GM18520 (cell line): ENCODE results near the gene SRRM2.

ENCODE experiments used
- ATAC-seq: cut with Tn5 transposase; IDR thresholded peaks from one replicate; pipeline ENCODE4 v1.9.1; 2021; ENCODE audit not compliant: unreplicated experiment

The SRRM2 gene

DNA sequence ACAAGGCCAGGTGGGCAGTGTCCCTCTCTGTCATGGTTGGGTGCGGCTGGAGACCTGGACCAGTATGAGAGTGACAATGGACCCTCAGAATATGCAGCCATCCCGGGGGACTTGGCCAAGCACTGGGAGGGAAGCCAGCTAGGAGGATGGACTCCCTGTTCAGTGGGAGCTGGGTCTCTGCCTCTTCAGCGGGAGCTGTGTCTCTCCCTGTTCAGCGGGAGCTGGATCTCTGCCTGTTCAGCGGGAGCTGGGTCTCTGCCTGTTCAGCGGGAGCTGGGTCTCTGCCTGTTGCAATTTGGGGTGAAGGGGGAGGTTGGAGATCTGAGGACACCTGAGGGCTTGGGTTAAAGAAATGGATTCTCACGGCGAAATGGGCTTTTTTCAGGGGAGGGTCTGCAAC lies 38.7 kb downstream of the SRRM2 start:
- no peak for ATAC-seq

GRCh38 chr16:2792940-2793339 lies 40.5 kb downstream of the SRRM2 start:
- ATAC-seq: no peak

DNA sequence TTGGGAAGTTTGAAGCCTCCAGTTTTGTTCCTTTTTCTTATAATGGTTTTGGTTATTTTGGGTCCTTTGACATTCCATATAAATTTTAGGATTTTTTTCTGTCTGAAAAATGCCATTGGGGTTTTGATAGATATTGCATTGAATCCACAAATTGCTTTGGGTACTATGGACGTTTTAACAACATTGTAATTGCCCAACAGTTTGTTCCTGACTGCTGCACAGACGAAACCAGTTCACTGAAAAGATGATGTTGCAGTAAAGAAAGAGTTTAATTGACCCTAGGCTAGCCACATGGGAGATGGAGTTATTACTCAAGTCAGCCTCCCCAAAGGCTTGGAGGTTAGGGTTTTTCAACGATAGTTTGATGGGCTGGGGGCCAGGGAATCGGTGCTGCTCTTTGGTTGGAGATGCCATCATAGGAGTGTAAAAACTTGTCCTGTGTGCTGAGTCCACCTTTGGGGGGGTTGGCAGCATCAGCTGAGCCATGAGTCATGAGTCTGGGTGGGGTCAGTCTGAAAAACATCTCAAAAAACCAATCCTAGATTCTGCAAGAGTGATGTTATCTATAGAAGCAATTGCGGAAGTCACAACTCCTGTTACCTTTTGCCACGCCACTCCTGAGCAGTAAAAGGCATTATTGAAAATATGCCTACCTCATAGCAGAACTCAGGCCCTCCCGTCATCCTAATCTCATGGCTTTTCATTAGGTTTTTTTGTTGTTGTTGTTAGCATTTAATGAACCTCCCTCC lies 43.1 kb downstream of the SRRM2 start:
- ATAC-seq: no peak

- ATAC-seq: no peak
Measured at GRCh38 chr16:2798723-2799204, 46.3 kb downstream of the SRRM2 start.

GRCh38 chr16:2799205-2799858 lies 46.9 kb downstream of the SRRM2 start:
- no peak for ATAC-seq

GRCh38 chr16:2799859-2800226 lies 47.4 kb downstream of the SRRM2 start:
- ATAC-seq: no peak

DNA sequence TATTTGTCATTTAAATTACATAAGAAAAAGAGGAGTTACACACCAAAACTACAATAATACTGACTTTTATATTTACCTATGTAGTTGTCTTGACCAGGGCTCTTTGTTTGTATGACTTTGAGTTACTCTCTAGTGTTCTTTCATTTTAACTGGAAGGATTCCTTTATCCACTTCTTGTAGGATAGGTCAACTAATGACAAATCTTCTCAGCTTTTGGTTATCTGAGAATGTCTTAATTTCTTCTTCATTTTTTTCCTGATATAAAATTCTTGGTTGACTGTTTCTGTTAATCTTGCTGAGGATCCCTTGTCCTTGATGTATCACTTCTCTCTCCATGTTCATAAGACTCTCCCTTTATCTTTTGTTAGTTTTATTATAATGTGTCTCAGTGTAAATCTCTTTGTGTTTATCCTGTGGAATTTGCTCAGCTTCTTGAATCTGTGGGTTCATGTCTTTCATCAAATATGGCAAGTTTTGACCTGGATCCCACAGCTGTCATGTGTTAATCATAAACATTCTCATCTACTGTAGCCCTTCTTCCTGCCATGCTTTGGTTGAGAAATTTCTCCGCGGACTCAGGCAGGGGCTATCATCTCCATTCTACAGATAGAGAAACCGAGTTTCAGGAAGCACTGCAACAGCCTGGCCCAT lies 51.2 kb downstream of the SRRM2 start:
- no peak for ATAC-seq

- no peak for ATAC-seq
Measured at GRCh38 chr16:2804728-2805127, 52.3 kb downstream of the SRRM2 start.

- ATAC-seq: no peak
Measured at GRCh38 chr16:2806286-2806685, 53.8 kb downstream of the SRRM2 start.

DNA sequence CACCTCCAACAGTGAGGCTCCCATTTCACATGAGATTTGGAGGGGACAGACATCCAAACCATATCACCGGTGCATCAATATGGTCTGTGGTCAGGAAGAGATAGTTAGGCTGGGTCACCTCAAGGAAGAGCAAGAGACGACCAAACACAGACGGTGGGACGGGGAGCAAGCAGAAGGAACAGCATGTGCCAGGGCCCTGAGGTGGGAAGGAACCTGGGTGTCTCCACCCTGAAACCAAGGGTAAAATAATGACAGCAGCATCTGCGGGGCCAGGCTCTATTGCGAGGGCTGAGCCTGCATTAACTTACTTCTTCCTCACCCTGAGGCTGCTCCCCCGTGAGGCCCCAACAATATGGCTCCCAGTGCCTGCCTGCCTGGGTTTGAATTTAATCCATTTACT lies 55.7 kb downstream of the SRRM2 start:
- ATAC-seq: no peak

- ATAC-seq: no peak
Measured at GRCh38 chr16:2809149-2809760, 56.8 kb downstream of the SRRM2 start.

- ATAC-seq: no peak
Measured at GRCh38 chr16:2810651-2811050, 58.2 kb downstream of the SRRM2 start.

- no peak for ATAC-seq
Measured at GRCh38 chr16:2811703-2812471, 59.4 kb downstream of the SRRM2 start.

- ATAC-seq: no peak
Measured at GRCh38 chr16:2813771-2814221, 61.4 kb downstream of the SRRM2 start.

- ATAC-seq: no peak
Measured at GRCh38 chr16:2814551-2815298, 62.3 kb downstream of the SRRM2 start.

DNA sequence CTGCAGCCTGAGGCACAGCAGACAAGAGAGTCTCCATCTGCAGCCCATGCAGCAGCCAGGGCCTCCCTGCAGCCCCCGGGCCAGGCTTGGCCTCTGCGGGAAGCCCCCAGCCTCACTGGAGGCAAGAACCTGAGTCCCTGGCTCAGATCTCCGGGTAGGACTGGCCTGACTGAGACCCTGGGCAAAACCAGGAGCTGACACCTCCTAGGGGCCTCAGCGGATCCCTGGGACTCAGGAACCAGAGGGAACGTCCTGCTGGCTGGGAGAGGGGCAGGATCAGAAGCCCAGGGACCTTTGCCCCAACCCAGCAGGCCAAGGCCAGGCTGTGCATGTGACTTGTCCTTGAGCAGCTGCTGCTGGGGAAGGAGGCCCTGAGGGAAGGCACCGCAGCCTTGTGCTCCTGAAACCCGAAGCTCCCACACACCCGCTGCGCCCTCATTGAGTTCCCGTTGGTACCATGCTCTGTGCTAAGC lies 62.9 kb downstream of the SRRM2 start:
- ATAC-seq: no peak

GRCh38 chr16:2816751-2817339 lies 64.4 kb downstream of the SRRM2 start, which contains the start of gene PRSS21:
PRSS21 (plus strand) TSS chr16:2817237; CDS start chr16:2817269, 32 bp downstream.
- no peak for ATAC-seq

DNA sequence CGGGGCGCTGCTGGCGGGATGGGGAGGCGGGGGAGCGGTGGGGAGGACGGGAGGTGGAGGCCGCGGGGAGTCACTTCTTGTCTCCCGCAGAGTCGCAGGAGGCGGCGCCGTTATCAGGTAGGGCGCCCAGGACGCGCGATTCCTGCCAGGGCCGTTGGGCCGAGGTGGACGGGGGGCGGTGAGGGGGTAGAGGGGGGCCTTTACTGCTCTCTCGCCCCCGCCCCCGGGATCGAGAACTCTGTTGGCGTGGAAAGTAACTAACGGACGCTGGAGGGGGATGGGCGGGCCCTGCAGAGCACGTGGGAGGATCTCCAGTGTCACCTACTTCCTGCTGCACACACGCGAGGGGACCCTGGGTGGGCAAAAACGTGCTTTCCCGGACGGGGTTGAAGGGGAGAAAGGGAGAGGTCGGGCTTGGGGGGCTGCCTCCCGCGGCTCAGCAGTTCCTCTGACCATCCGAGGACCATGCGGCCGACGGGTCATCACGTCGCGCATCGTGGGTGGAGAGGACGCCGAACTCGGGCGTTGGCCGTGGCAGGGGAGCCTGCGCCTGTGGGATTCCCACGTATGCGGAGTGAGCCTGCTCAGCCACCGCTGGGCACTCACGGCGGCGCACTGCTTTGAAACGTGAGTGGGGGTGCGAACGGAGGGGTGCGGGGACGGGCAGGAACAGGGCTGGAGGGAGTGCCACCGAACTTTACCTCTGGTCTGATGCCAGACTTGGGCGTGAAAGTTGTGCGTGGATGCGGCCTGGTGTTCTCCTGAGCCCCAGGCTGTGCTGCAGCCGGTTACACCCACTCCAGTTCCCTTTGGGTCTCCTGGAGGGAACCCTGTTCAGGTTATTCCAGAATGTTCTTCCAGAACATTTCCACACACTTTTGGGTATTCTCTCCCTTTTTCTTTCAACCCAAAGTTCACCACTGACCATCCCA lies 65.2 kb downstream of the SRRM2 start:
- ATAC-seq: no peak
